Gastroesophageal sphincter (tissue), 4 donors: ENCODE results near the gene ICA1. TPM values are rescaled to one million over a fixed set of nuclear protein-coding genes. Genes with fewer than 3 reads are reported as not detected.
"Not testable (repeated sequence)": the region's sequence is repeated elsewhere in the genome, so short reads cannot be mapped to it uniquely, and the experiment has no call there.

Experiments used
- ATAC-seq: fragments of 150-250 bp; one replicate; pipeline ENCODE4 v1.9.1; 2016; ENCODE audit warnings: mild to moderate bottlenecking, moderate library complexity
- H3K27ac ChIP-seq, 4 donors: fragments of 200-600 bp; sonication (generic) in 3 of 4; 1 replicate in 3 of 4; 2 replicates in 1 of 4; pipeline ENCODE4 v1.5.1; 2016 to 2019
- H3K27me3 ChIP-seq: fragments of 200-600 bp; sonication (generic); one replicate; pipeline ENCODE4 v1.5.1; 2019
- H3K36me3 ChIP-seq, 2 donors: fragments of 200-600 bp; sonication (generic); one replicate each; pipeline ENCODE4 v1.5.1; 2019; ENCODE audit warnings: control low read depth in 1 of 2
- H3K4me1 ChIP-seq, 3 donors: fragments of 200-600 bp; sonication (generic); 1 replicate in 2 of 3; 2 replicates in 1 of 3; pipeline ENCODE4 v1.5.1; 2016 to 2019; ENCODE audit warnings: control low read depth in 2 of 3
- H3K4me3 ChIP-seq, 2 donors: fragments of 200-600 bp; sonication (generic); one replicate each; pipeline ENCODE4 v1.5.1; 2019; ENCODE audit warnings: mild to moderate bottlenecking in 1 of 2, moderate library complexity in 1 of 2
- H3K9me3 ChIP-seq, 3 donors: fragments of 200-600 bp; sonication (generic); one replicate each; pipeline ENCODE4 v1.5.1; 2017 to 2019; ENCODE audit warnings: control low read depth in 2 of 3
- CTCF ChIP-seq, 4 experiments: fragments of 200-600 bp in 2 of 4; fragments of 450-650 bp in 2 of 4; sonication (generic) in 1 of 4; IDR thresholded peaks; one replicate each; pipeline ENCODE4 v1.5.1; 2017 to 2019; ENCODE audit warnings: antibody characterized with exemption in 4 of 4, mild to moderate bottlenecking in 2 of 4, moderate library complexity in 2 of 4
- EP300 ChIP-seq: sonication (generic); formaldehyde crosslinking; IDR thresholded peaks from one replicate; pipeline ENCODE4 v1.6.1; 2017; ENCODE audit warnings: antibody characterized with exemption, mild to moderate bottlenecking
- POLR2A ChIP-seq, 2 donors: fragments of 450-650 bp; IDR thresholded peaks; one replicate each; pipeline ENCODE4 v1.6.1; 2017; ENCODE audit warnings: antibody characterized with exemption in 2 of 2, mild to moderate bottlenecking in 2 of 2, moderate library complexity in 1 of 2
- POLR2AphosphoS5 ChIP-seq: sonication (generic); formaldehyde crosslinking; IDR thresholded peaks from one replicate; pipeline ENCODE4 v1.6.1; 2017; ENCODE audit warnings: antibody characterized with exemption
- WGBS, 2 donors: methylation state at CpG; one replicate each; pipeline ENCODE4 v1.1.5; 2018; ENCODE audit warnings: low coverage in 1 of 2; 5-methylcytosine and 5-hydroxymethylcytosine counted together
- total RNA-seq, 4 donors: library from RNA; depleted of rRNA; stranded (reverse); fragments of >200 nt; gene quantifications; one replicate each; pipeline ENCODE4 v1.1.0, GENCODE V29; 2016

The ICA1 gene
- total RNA-seq, 4 donors from 2014 or later = 6.6 to 11.7 (median 8.2) TPM

- Histone ChIP-seq H3K27ac (no peak overlapping the region), H3K9me3 (no peaks in the 10 kb centered on the region), H3K27me3 (peaks cover 8% of the 10 kb centered on the region), H3K36me3 (no peaks in the 10 kb centered on the region), H3K4me1 (no peaks in the 10 kb centered on the region), H3K4me3 (no peak overlapping the region)
- 100% methylated on average over 1 of the region's 1 CpG for WGBS, 2 donors
- ATAC-seq = no peak
- TF ChIP-seq EP300 (no peak), POLR2A (IDR thresholded peaks at IDR 0.05) (no peak), CTCF (IDR thresholded peaks at IDR 0.05) (no peak), POLR2AphosphoS5 (no peak)
Observed at GRCh38 chr7:8250547-8250946, 11.4 kb downstream of the ICA1 start.

- H3K4me1 ChIP-seq = no peaks in the 10 kb centered on the region
- ATAC-seq = no peak
- H3K4me3 ChIP-seq = no peak overlapping the region
- WGBS, 2 donors = 58 to 90% methylated on average over 2 to 4 of the region's 4 CpGs
- no peak for TF ChIP-seq POLR2A (IDR thresholded peaks at IDR 0.05)
- no peak for TF ChIP-seq CTCF (IDR thresholded peaks at IDR 0.05)
- no peak for TF ChIP-seq POLR2AphosphoS5
- no peak for TF ChIP-seq EP300
- H3K27ac ChIP-seq = no peak overlapping the region
- no peaks in the 10 kb centered on the region for H3K36me3 ChIP-seq
- H3K27me3 ChIP-seq = no peaks in the 10 kb centered on the region
- peaks cover 0 to 4% (median 0%) of the 10 kb centered on the region in 3 donors for H3K9me3 ChIP-seq
Observed at GRCh38 chr7:8249121-8249520, 12.8 kb downstream of the ICA1 start.

GRCh38 chr7:8246020-8246419 lies 15.9 kb downstream of the ICA1 start:
- 85 to 100% methylated on average over 1 to 2 of the region's 2 CpGs for WGBS, 2 donors
- ATAC-seq = no peak

GRCh38 chr7:8245032-8245431 lies 16.9 kb downstream of the ICA1 start:
- not testable (repeated sequence) for H3K36me3 ChIP-seq, H3K4me1 ChIP-seq, ATAC-seq, H3K4me3 ChIP-seq, H3K27ac ChIP-seq, H3K27me3 ChIP-seq
- WGBS, 2 donors = 86 to 94% methylated on average over 5 of the region's 5 CpGs
- H3K9me3 ChIP-seq = peaks cover 0 to 16% (median 0%) of the 10 kb centered on the region in 3 donors

More at GRCh38 chr7:8246020-8246419, 15.9 kb downstream of the ICA1 start:
- H3K27ac ChIP-seq = no peak overlapping the region
- H3K9me3 ChIP-seq = peaks cover 0 to 16% (median 0%) of the 10 kb centered on the region in 3 donors
- H3K4me1 ChIP-seq = no peaks in the 10 kb centered on the region
- no peaks in the 10 kb centered on the region for H3K27me3 ChIP-seq
- H3K36me3 ChIP-seq = no peaks in the 10 kb centered on the region
- H3K4me3 ChIP-seq = no peak overlapping the region
- TF ChIP-seq CTCF (IDR thresholded peaks at IDR 0.05) (no peak), POLR2AphosphoS5 (no peak), POLR2A (IDR thresholded peaks at IDR 0.05) (no peak), EP300 (no peak)

- 79 to 82% methylated on average over 4 to 5 of the region's 5 CpGs for WGBS, 2 donors
- H3K27ac ChIP-seq = not testable (repeated sequence)
Observed at GRCh38 chr7:8243059-8243458, 18.9 kb downstream of the ICA1 start.

GRCh38 chr7:8239702-8240362 lies 22.1 kb downstream of the ICA1 start:
- H3K36me3 ChIP-seq, H3K4me3 ChIP-seq, ATAC-seq, H3K27me3 ChIP-seq, H3K27ac ChIP-seq, H3K4me1 ChIP-seq: not testable (repeated sequence)
- H3K9me3 ChIP-seq = peaks cover 0 to 16% (median 0%) of the 10 kb centered on the region in 3 donors
- no CpG with 5 or more reads among the region's 10 CpGs for WGBS, 2 donors

More at GRCh38 chr7:8243059-8243458, 18.9 kb downstream of the ICA1 start:
- H3K27me3 ChIP-seq, H3K36me3 ChIP-seq, H3K4me1 ChIP-seq, H3K4me3 ChIP-seq, ATAC-seq: not testable (repeated sequence)
- H3K9me3 ChIP-seq = peaks cover 0 to 16% (median 0%) of the 10 kb centered on the region in 3 donors
